ENCODE measurements around the gene APOL5. TPM values are rescaled to one million over a fixed set of nuclear protein-coding genes. Genes with fewer than 3 reads are reported as not detected.

The APOL5 gene
- total and polyA plus RNA-seq, 11 donors, result 0.07 to 0.11 TPM; not detected in 9

DNA sequence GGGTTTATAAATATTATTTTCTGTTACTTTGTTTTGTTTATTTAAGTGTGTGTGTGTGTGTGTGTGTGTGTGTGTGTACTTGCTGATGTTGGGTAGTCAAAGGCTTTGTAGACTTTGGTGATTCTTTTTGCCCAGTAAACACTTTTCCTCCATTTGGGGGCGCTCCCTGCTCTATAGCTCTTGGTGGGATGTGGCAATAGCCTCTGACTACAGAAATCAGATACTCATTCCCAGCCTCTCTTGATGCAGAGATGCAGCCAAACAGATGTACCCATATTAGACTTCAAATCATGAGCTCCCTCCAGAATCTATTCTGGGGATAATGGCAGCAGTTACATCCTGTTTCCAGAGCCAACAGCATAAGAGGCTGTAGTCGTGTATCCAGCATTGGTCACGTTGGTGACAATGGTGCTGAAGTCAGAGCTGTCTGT lies 33.4 kb upstream of the APOL5 start:
- Histone ChIP-seq H3K4me1 (peaks cover 0 to 6% (median 0%) of the 10 kb centered on the region in 12 donors), H3K36me3 (no peaks in the 10 kb centered on the region), H3K27ac (peak overlapping the region in 1 of 12 donors; percentile 4), H3K9me3 (peaks cover 0 to 8% (median 0%) of the 10 kb centered on the region in 12 donors), H3K27me3 (no peaks in the 10 kb centered on the region), H3K4me3 (no peak overlapping the region)
- ATAC-seq (peak; percentile 84 to 97 (median 94)), DNase-seq (peak in 4 of 5 donors; percentile 12 to 44 (median 26))
- intact Hi-C loops (cut with DNase I), result loop anchor here in 4 of 10 donors (2.0 to 10.0 kb wide), 3 partner anchors 51 to 238 kb away; no protein-coding TSS in a partner anchor
- TF ChIP-seq POLR2A (IDR thresholded peaks at IDR 0.05), result no peak
- TF ChIP-seq, protein P1, sequence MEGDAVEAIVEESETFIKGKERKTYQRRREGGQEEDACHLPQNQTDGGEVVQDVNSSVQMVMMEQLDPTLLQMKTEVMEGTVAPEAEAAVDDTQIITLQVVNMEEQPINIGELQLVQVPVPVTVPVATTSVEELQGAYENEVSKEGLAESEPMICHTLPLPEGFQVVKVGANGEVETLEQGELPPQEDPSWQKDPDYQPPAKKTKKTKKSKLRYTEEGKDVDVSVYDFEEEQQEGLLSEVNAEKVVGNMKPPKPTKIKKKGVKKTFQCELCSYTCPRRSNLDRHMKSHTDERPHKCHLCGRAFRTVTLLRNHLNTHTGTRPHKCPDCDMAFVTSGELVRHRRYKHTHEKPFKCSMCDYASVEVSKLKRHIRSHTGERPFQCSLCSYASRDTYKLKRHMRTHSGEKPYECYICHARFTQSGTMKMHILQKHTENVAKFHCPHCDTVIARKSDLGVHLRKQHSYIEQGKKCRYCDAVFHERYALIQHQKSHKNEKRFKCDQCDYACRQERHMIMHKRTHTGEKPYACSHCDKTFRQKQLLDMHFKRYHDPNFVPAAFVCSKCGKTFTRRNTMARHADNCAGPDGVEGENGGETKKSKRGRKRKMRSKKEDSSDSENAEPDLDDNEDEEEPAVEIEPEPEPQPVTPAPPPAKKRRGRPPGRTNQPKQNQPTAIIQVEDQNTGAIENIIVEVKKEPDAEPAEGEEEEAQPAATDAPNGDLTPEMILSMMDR (IDR thresholded peaks at IDR 0.05), result peak in 7 of 12 donors; percentile 15 to 46 (median 26)
- 17 to 33% (median 24%) methylated on average over 3 of the region's 3 CpGs for WGBS, 4 donors

DNA sequence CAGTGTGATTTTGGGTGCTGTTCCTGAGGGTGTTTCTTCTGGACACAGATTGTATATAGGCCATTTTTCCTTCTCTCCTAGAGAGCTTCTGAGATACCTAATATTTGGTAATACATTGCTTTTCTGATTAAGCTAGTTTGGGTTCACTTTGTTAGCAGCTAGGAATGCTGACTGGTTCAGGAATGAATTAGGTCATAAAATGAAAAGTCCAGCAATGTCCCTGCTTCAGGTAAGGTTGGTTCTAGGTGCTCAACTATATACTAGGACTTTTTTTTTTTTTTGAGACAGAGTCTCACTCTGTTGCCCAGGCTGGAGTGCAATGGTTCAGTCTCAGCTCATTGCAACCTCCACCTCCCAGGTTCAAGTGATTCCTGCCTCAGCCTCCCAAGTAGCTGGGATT lies 32.9 kb upstream of the APOL5 start:
- Histone ChIP-seq H3K27me3 (no peaks in the 10 kb centered on the region), H3K27ac (peak overlapping the region in 1 of 12 donors; percentile 4), H3K4me1 (peaks cover 0 to 6% (median 0%) of the 10 kb centered on the region in 12 donors), H3K9me3 (peaks cover 0 to 8% (median 0%) of the 10 kb centered on the region in 12 donors), H3K4me3 (no peak overlapping the region), H3K36me3 (no peaks in the 10 kb centered on the region)
- ATAC-seq (no peak), DNase-seq (no peak)
- intact Hi-C loops (cut with DNase I), result loop anchor here in 4 of 10 donors (2.0 to 10.0 kb wide), 3 partner anchors 50 to 238 kb away; no protein-coding TSS in a partner anchor
- TF ChIP-seq, protein P1 (IDR thresholded peaks at IDR 0.05), result no peak
- no peak for TF ChIP-seq POLR2A (IDR thresholded peaks at IDR 0.05)

DNA sequence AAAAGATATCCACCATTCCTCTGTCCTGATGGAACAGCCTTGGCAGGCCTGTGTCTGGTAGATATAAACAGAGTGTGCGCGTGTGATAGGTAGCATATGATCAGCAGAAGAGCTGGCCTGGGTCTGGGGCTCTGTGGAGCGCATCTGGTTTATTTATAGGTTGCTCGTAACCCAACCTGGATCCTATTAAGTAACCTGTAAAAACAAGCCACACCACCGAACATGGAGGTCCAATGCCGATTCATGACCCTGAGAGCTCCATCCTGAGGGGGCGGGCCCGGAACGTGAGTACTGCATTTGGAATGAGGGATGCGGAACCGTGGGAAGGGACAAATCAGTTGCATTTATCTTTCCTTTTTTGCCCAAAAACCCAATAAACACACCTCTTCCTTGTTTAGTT lies 31.9 kb upstream of the APOL5 start:
- ATAC-seq (no peak), DNase-seq (no peak)
- 83 to 88% (median 84%) methylated on average over 11 of the region's 11 CpGs for WGBS, 4 donors
- peaks cover 0 to 6% (median 0%) of the 10 kb centered on the region in 12 donors for H3K4me1 ChIP-seq
- H3K4me3 ChIP-seq, result no peak overlapping the region
- intact Hi-C loops (cut with DNase I), result loop anchor here in 2 of 10 donors (2.0 to 10.0 kb wide), 2 partner anchors 49 to 235 kb away; no protein-coding TSS in a partner anchor
- TF ChIP-seq POLR2A (IDR thresholded peaks at IDR 0.05), result no peak
- TF ChIP-seq, protein P1 (IDR thresholded peaks at IDR 0.05), result no peak
- H3K27ac ChIP-seq, result no peak overlapping the region
- H3K9me3 ChIP-seq, result peaks cover 0 to 8% (median 0%) of the 10 kb centered on the region in 12 donors
- H3K27me3 ChIP-seq, result no peaks in the 10 kb centered on the region
- no peaks in the 10 kb centered on the region for H3K36me3 ChIP-seq

DNA sequence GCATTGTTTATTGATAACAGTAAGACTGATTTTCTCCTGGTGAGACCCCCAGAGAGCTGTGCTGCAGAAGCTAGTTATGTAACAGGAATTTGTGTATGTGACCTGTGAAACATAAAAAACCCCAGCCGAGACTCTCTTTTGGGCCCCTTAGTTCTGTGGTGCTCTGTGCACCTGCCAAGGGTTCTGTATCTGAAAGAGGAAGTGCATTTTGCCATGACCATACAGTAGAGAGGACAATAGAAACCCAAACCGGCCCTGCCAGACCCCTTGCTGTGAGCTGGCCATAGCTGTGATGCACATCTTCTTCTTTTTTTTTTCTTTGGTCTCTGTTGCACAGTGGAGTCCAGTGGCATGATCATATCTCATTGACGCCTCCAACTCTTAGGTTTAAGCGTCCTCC lies 31.4 kb upstream of the APOL5 start:
- no peak for DNase-seq
- Histone ChIP-seq H3K4me3 (no peak overlapping the region), H3K36me3 (no peaks in the 10 kb centered on the region), H3K27me3 (no peaks in the 10 kb centered on the region), H3K9me3 (peaks cover 0 to 6% (median 0%) of the 10 kb centered on the region in 12 donors), H3K4me1 (peaks cover 0 to 6% (median 0%) of the 10 kb centered on the region in 12 donors), H3K27ac (no peak overlapping the region)
- WGBS, 4 donors, result 86 to 92% (median 90%) methylated on average over 4 of the region's 4 CpGs
- intact Hi-C loops (cut with DNase I), result loop anchor here in 1 of 10 donors (10.0 kb wide), 1 partner anchor 49 kb away; no protein-coding TSS in a partner anchor
- no peak for TF ChIP-seq POLR2A (IDR thresholded peaks at IDR 0.05)
- TF ChIP-seq, protein P1 (IDR thresholded peaks at IDR 0.05), result no peak
- no peak for ATAC-seq
